ENCODE results near the gene PRR36. TPM values are rescaled to one million over a fixed set of nuclear protein-coding genes. Genes with fewer than 3 reads are reported as not detected.

PRR36 gene
- total RNA-seq, 2 experiments from 2014 or later: 0.08 to 0.10 TPM

DNA sequence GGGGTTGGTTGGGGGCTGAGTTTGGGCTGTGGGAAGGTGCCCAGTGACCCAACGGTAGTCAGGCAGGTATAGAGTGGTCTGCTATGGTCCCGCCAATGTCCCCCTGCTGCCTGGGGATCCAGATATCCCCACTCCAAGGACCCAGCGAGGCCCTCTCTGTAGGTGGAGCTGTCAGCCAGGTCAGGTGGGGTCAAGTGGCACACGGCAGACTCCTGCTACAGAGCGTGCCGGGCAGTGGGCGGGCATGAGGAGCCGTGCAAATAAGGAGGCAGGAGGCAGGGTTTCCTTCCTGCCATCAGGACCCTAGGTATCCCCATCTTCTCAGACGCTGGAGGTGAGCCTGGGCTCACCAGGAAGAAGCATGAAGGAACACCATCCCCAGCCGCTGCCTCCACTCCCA, 29.2 kb downstream of the PRR36 start:
- ChIA-PET CTCF (no interaction called here), POLR2A (no interaction called here)
- no peaks in the 10 kb centered on the region for H3K36me3 Mint-ChIP-seq (ENCODE audit: low read depth)
- DNase-seq (no peak), ATAC-seq (no peak)
- no peak overlapping the region for H3K4me3 Mint-ChIP-seq
- H3K27me3 Mint-ChIP-seq (ENCODE audit: low read depth): no peaks in the 10 kb centered on the region
- no peaks in the 10 kb centered on the region for H3K4me1 Mint-ChIP-seq (ENCODE audit: low read depth)
- H3K9me3 Mint-ChIP-seq (ENCODE audit: insufficient read depth): no peaks in the 10 kb centered on the region
- H3K27ac Mint-ChIP-seq: no peak overlapping the region

DNA sequence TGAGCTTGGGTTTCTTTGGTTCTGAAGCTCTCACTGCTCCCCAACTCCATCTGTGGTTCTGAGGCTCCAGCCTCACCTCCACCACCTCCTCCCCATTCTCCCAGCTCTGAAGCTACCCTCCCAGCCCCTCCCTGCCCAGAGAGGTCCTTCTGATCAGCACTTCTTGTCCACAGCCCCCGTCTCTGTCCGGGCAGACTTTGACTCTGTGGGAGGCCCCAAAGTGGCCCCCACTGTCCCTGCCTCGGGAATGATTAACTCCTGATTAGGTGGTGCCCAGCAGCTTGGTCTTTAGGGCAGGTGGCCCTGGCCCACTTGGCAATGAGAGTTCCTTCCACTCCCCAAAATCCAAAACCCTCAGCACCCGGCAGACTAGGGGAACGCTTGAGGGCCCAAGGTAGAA, 29.8 kb downstream of the PRR36 start:
- no peaks in the 10 kb centered on the region for H3K36me3 Mint-ChIP-seq (ENCODE audit: low read depth)
- ChIA-PET POLR2A (no interaction called here), CTCF (no interaction called here)
- DNase-seq: no peak
- H3K27me3 Mint-ChIP-seq (ENCODE audit: low read depth): no peaks in the 10 kb centered on the region
- no peak for ATAC-seq
- no peak overlapping the region for H3K27ac Mint-ChIP-seq
- H3K4me1 Mint-ChIP-seq (ENCODE audit: low read depth): no peaks in the 10 kb centered on the region
- no peak overlapping the region for H3K4me3 Mint-ChIP-seq
- no peaks in the 10 kb centered on the region for H3K9me3 Mint-ChIP-seq (ENCODE audit: insufficient read depth)

DNA sequence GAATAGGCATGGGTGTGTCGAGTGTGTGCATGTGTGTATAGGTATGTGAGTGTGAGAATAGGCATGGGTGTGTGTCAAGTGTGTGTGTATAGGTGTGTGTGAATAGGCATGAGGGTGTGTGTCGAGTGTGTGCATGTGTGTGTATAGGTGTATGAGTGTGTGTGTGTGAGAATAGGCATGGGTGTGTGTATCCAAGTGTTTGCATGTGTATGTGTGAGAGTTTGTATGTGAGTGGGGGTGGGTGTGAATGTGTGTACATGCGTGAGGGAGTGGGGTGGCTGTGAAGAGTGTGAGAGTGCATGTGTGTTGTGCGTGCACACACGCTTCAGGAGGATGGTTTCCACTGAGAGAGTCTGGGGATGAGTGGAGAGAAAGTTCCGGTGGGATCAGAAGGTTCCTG, 30.7 kb downstream of the PRR36 start:
- ATAC-seq (no peak), DNase-seq (no peak)
- Mint-ChIP-seq H3K4me1 (ENCODE audit: low read depth) (no peaks in the 10 kb centered on the region), H3K9me3 (ENCODE audit: insufficient read depth) (no peaks in the 10 kb centered on the region), H3K27me3 (ENCODE audit: low read depth) (no peaks in the 10 kb centered on the region), H3K27ac (no peak overlapping the region), H3K36me3 (ENCODE audit: low read depth) (no peaks in the 10 kb centered on the region), H3K4me3 (no peak overlapping the region)
- ChIA-PET CTCF (no interaction called here), POLR2A (no interaction called here)

DNA sequence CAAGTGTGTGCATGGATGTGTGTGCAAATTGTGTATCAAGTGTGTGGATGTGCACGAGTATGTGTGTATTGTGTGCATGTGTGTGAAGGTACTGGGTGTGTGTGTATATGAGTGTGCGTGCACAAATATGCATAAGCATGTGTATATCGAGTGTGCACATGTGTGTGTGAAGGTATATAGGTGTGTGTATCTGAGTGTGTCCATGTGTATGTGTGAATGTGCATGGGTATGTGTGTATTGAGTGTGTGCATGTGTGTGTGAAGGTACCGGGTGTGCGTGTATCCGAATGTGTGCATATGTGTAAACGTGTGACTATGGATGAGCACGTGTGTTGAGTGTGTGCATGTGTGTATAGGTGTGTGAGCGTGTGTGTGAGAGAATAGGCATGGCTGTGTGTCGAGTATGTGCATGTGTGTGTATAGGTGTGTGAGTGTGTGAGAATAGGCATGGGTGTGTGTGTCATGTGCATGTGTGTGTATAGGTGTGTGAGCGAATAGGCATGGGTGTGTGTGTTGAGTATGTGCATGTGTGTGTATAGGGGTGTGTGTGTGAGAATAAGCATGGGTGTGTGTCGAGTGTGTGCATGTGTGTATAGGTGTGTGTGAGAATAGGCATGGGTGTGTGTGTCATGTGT, 31.4 kb downstream of the PRR36 start:
- Mint-ChIP-seq H3K36me3 (ENCODE audit: low read depth) (no peaks in the 10 kb centered on the region), H3K4me1 (ENCODE audit: low read depth) (no peaks in the 10 kb centered on the region), H3K9me3 (ENCODE audit: insufficient read depth) (no peaks in the 10 kb centered on the region), H3K27me3 (ENCODE audit: low read depth) (no peaks in the 10 kb centered on the region), H3K27ac (no peak overlapping the region), H3K4me3 (no peak overlapping the region)
- POLR2A ChIA-PET: no interaction called here
- no peak for ATAC-seq
- no peak for DNase-seq
- CTCF ChIA-PET: no interaction called here

DNA sequence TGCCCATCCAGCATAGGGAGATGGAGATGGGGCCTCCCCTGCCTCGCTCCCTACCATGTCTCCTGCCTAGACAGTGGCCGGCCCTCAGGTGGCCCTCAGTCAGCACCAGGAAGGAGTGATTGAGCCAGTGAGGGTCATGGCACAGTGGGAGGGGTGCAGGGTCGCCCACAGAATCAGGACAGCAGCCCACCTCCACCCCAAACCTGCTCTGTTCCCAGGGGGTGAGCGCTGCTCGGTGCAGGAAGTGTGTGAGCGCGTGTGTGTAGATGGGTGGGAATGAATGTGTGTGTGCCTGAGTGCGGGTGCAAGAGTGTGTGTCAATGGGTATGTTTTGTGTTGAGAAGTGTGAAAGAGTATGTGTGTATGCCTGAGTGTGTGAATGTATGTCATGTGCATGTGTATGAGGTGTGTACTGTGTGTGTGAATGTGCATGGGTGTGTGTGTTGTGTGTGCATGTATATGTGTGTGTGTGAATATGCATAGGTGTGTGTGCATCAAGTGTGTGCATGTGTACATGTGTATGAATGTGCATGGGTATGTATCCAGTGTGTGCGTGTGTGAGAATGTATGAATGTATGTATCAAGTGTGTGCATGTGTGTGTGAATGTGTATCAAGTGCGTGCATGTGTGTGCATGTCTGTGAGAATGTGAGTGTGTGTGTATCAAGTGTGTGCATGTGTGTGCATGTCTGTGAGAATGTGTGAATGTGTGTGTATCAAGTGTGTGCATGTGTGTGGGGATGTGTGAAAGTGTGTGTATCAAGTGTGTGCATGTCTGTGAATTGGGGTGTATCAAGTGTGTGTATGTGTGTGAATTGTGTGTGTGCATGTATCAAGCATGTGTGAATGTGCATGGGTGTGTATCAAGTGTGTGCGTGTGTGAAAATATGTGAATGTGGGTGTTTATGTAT, 32.2 kb downstream of the PRR36 start:
- Mint-ChIP-seq H3K27me3 (ENCODE audit: low read depth) (no peaks in the 10 kb centered on the region), H3K4me1 (ENCODE audit: low read depth) (no peaks in the 10 kb centered on the region), H3K36me3 (ENCODE audit: low read depth) (no peaks in the 10 kb centered on the region), H3K4me3 (no peak overlapping the region), H3K27ac (no peak overlapping the region), H3K9me3 (ENCODE audit: insufficient read depth) (no peaks in the 10 kb centered on the region)
- CTCF ChIA-PET: no interaction called here
- no peak for ATAC-seq
- POLR2A ChIA-PET: no interaction called here
- no peak for DNase-seq

DNA sequence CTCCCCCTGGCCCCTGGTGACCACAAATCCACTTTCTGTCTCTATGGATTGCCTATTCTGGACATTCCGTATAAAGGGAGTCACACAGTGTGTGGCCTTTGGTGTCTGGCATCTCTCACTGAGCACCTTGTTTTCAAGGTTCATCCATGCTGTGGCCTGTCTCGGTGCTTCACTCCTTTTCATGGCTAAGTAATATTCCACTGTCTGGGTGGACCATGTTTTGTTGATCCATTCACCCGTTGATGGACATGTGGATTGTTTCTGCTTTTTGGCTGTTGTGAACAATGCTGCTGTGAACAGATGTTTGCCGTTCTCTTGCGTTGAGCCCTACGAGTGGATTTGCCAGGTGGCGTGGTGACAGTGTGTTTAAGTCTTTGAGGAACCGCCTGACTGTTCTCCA, 33.6 kb downstream of the PRR36 start:
- no peak overlapping the region for H3K27ac Mint-ChIP-seq
- no peaks in the 10 kb centered on the region for H3K4me1 Mint-ChIP-seq (ENCODE audit: low read depth)
- ChIA-PET POLR2A (no interaction called here), CTCF (no interaction called here)
- H3K27me3 Mint-ChIP-seq (ENCODE audit: low read depth): no peaks in the 10 kb centered on the region
- H3K4me3 Mint-ChIP-seq: no peak overlapping the region
- no peak for DNase-seq
- no peak for ATAC-seq
- no peaks in the 10 kb centered on the region for H3K36me3 Mint-ChIP-seq (ENCODE audit: low read depth)
- H3K9me3 Mint-ChIP-seq (ENCODE audit: insufficient read depth): no peaks in the 10 kb centered on the region

DNA sequence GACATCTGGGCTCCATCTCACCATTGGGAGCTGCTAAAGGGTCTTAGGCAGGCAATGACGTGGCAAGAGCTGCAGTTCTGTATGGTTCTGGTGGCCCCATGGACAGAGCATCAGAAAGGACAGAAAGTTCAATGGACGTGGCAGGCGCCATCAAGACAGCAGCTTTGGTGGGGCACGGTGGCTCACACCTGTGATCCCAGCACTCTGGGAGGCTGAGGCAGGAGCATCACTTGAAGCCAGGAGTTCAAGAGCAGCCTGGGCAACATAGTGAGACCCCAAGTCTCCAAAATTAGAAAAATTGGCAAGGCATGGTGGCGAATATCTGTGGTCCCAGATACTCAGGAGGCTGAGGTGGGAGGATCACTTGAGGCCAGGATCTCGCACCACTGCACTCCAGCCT, 34.7 kb downstream of the PRR36 start:
- DNase-seq: no peak
- Mint-ChIP-seq H3K4me1 (ENCODE audit: low read depth) (no peaks in the 10 kb centered on the region), H3K36me3 (ENCODE audit: low read depth) (no peaks in the 10 kb centered on the region), H3K27ac (no peak overlapping the region), H3K9me3 (ENCODE audit: insufficient read depth) (no peaks in the 10 kb centered on the region), H3K27me3 (ENCODE audit: low read depth) (no peaks in the 10 kb centered on the region), H3K4me3 (no peak overlapping the region)
- POLR2A ChIA-PET: no interaction called here
- no peak for ATAC-seq
- CTCF ChIA-PET: no interaction called here

DNA sequence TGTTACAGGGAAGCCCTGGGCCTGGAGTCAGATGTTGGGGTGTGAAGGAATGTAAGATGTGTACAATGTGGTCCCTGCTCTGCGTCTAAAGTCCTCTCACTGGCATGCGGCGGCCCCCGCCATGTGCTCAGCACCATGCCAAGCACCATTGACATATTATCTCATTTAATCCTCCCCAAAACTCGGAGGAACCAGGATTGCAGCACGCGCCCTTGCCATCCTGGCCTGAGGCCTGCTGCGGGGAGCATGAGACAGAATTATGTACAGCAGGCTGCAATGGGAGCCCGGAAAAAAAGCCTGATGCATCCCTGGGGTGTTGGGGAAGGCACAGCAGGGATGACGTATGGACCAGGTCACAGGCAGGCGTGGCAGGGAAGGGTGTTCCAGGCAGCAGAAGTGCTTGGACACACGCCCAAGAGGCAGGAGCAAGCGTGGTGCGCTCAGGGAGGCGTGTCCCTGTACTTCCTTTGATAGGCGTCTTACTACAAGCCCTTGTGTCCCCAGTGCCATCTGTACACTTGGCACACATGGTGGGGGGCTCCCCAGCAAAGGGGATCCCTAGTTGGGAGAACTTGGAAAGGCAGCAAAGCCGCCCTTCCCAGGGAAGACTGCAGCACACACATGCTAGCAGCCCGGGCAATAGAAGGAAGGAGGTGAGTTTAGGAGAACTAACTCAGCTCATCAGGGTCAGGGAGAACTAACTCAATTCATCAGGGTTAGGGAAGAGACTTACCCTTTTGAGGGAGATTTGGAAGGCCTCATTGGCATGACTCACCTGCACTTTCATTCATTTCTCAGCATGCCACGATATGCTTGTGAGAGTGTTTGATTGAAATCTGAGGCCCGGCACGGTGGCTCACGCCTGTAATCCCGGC, 40.7 kb downstream of the PRR36 start:
- Mint-ChIP-seq H3K27ac (no peak overlapping the region), H3K4me3 (no peak overlapping the region), H3K27me3 (ENCODE audit: low read depth) (no peaks in the 10 kb centered on the region), H3K36me3 (ENCODE audit: low read depth) (no peaks in the 10 kb centered on the region), H3K9me3 (ENCODE audit: insufficient read depth) (no peaks in the 10 kb centered on the region), H3K4me1 (ENCODE audit: low read depth) (peaks cover 17% of the 10 kb centered on the region)
- ChIA-PET CTCF (no interaction called here), POLR2A (no interaction called here)
- no peak for ATAC-seq
- DNase-seq: no peak

DNA sequence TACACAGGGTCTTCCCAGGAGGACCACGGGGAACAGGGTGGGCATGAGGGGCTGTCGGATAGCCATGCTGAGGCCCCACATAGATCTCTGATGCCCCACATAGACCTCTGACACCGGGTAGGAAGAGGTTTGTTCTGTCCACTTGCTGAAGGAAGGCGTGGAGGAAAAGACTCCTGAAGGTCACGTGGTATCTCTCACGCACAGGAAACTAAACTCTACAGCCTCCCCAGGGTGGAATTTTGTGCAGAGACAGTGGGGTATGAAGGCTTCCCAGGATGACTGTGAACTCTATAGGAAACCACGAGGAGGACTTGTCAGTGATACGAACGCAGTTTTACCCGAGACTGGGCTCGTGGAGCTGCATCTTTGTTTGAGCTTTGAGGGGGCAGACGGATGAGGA, 41.4 kb downstream of the PRR36 start:
- DNase-seq (no peak), ATAC-seq (no peak)
- CTCF ChIA-PET: no interaction called here
- Mint-ChIP-seq H3K27ac (no peak overlapping the region), H3K9me3 (ENCODE audit: insufficient read depth) (no peaks in the 10 kb centered on the region), H3K4me3 (no peak overlapping the region), H3K36me3 (ENCODE audit: low read depth) (no peaks in the 10 kb centered on the region), H3K27me3 (ENCODE audit: low read depth) (no peaks in the 10 kb centered on the region), H3K4me1 (ENCODE audit: low read depth) (peaks cover 17% of the 10 kb centered on the region)
- POLR2A ChIA-PET: no interaction called here

DNA sequence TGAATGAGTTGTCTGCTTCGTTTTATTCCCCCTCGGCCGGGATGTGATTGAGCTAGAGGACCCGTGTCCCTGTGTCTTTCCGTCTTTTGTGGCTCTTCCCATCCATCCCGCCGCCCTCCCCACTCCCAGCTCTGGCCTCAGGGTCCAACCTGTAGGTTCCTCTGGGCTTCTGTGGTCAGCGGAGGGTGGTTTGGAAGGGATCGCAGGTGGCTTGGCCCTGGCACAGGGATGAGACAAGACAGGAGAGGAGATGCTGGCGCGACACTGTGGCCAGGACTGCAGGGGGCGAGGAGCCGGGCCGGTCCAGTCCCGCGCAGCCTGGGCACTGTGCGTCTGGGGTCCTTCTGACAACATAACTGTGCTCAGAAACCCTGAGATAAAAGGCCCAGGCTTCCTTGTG, 42.2 kb downstream of the PRR36 start:
- no peaks in the 10 kb centered on the region for H3K9me3 Mint-ChIP-seq (ENCODE audit: insufficient read depth)
- no peak for ATAC-seq
- peaks cover 17% of the 10 kb centered on the region for H3K4me1 Mint-ChIP-seq (ENCODE audit: low read depth)
- no peak overlapping the region for H3K27ac Mint-ChIP-seq
- H3K36me3 Mint-ChIP-seq (ENCODE audit: low read depth): no peaks in the 10 kb centered on the region
- ChIA-PET CTCF (interaction anchor here (1.3 kb wide), 1 partner anchor 37 kb away, joined by 6 read pairs; no protein-coding TSS in a partner anchor), POLR2A (no interaction called here)
- H3K4me3 Mint-ChIP-seq: peak overlapping the region; percentile 75
- peaks cover 2% of the 10 kb centered on the region for H3K27me3 Mint-ChIP-seq (ENCODE audit: low read depth)
- no peak for DNase-seq

DNA sequence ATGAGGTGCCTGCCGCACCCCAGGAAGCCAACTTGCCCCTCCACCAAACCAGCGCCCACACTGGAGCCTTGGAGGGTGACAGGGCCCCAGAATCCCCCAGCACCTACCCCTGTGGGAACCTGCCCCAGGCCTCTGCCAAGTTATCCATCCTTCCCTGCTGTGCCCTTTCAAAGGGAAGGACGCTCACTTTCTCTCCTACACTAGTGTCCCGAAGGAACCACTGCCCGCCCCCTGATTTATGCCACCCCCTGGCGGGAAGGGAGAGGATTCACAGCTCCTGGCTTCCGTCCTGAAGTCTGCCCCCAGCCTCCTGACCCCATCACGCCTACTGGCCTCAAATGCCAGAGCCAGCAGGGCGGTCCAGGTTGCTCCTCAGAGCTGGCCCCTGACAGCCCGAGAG, 42.7 kb downstream of the PRR36 start:
- Mint-ChIP-seq H3K36me3 (ENCODE audit: low read depth) (no peaks in the 10 kb centered on the region), H3K27ac (no peak overlapping the region)
- ATAC-seq: no peak

DNA sequence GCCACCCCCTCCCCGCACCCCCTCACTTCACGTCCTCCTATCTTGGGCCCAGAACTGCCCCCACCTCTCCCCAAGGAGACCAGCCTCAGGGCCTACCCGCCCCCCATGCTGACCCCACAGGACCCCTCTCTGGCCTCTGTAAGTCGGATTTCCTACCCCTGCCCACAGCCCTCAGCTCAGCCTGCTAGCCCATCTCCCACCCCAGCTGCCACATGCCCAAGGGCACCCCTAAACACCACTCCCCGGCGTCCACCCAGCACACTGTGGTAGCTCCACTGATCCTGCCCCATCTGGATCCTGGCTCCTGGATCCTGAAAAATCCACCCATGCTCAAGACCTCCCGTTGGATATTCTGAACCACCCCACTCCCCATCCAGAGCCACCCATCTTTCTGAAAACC, 43.4 kb downstream of the PRR36 start:
- peaks cover 2% of the 10 kb centered on the region for H3K27me3 Mint-ChIP-seq (ENCODE audit: low read depth)
- H3K27ac Mint-ChIP-seq: peak overlapping the region; percentile 73
- H3K36me3 Mint-ChIP-seq (ENCODE audit: low read depth): no peaks in the 10 kb centered on the region
- ATAC-seq (no peak), DNase-seq (no peak)
- H3K4me3 Mint-ChIP-seq: peak overlapping the region; percentile 75
- ChIA-PET CTCF (no interaction called here), POLR2A (no interaction called here)
- H3K4me1 Mint-ChIP-seq (ENCODE audit: low read depth): peaks cover 17% of the 10 kb centered on the region
- no peaks in the 10 kb centered on the region for H3K9me3 Mint-ChIP-seq (ENCODE audit: insufficient read depth)

More for the DNA sequence above, 42.7 kb downstream of the PRR36 start:
- no peak for DNase-seq
- Mint-ChIP-seq H3K9me3 (ENCODE audit: insufficient read depth) (no peaks in the 10 kb centered on the region), H3K4me3 (peak overlapping the region; percentile 75), H3K27me3 (ENCODE audit: low read depth) (peaks cover 2% of the 10 kb centered on the region), H3K4me1 (ENCODE audit: low read depth) (peaks cover 17% of the 10 kb centered on the region)
- POLR2A ChIA-PET: interaction anchor here (0.6 kb wide), 1 partner anchor 253 kb away, joined by 3 read pairs; no protein-coding TSS in a partner anchor
- CTCF ChIA-PET: interaction anchor here (1.3 kb wide), 1 partner anchor 38 kb away, joined by 6 read pairs; no protein-coding TSS in a partner anchor

Data from activated CD8-positive, alpha-beta T cell treated with anti-CD3 and anti-CD28 coated beads, Interleukin-2, amount 10 ng/mL, durations not matched to agents 7 days and 5 days (primary cell).